SKM-1 (cell line): Measurements from ENCODE around the gene CTNNA2.
"Not testable (repeated sequence)": the region's sequence is repeated elsewhere in the genome, so short reads cannot be mapped to it uniquely, and the experiment has no call there.

Experiments
- DNase-seq: peaks from one replicate; lab custom pipeline; 2025; ENCODE audit not compliant: unreplicated experiment; lab: John Stamatoyannopoulos, UW

The CTNNA2 gene

GRCh38 chr2:80185091-80185490 lies 672.2 kb downstream of the CTNNA2 start:
- DNase-seq = no peak

DNA sequence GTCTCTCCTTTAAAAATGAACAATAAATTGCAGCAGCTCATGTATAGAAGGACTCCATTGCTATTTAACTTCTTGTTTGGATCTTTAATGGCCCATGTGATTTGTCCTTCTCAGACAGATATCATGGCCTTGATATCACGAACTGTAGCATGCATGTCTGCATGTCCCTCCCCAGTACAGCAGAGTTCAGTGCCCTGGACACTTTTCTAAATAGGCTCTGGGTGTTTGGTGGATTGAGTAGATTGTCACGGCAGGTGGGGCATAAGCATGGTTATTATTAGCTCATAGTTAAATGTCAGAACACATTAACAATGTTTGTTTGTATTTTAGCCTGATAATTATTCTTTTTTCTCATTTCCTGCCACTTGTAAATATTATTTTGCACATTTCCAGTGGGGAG lies 673.4 kb downstream of the CTNNA2 start:
- no peak for DNase-seq

DNA sequence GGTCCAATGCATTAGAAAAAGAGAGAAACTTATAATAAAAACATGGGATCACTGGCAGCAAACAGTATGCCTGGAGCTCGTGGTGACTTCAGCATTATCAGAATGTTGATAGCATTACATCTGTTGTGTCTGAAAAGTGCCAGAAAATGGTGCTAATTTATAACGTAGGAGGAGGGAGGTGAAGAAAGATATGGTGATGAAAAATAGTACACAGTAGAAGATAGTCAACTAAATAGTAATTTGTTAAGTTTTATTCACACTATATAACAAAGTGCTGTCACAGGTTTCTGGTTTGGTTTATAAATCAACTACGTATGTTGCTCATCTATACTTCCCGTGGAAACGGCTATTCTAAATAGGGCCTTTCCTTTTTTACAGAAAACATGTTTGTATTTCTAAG lies 674.3 kb downstream of the CTNNA2 start:
- no peak for DNase-seq

DNA sequence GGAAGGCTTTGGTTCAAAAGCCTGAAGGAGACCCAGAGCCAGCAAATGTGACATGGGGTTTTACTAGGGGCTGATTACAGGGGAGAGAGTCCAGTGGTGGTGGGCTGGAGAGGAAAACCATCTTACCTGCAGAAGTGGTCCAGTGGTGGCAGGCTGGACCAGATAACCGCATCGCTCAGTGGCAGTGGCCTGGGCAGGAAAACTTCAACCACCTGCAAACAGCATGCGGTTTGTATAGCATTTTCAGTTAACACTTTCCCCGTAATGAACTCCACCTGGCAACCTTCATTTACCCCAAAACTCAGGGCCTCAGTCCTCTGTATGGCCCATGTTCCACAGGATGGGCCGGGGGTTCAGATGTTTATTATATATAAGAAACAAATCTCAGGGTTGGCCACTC lies 677.3 kb downstream of the CTNNA2 start:
- no peak for DNase-seq

DNA sequence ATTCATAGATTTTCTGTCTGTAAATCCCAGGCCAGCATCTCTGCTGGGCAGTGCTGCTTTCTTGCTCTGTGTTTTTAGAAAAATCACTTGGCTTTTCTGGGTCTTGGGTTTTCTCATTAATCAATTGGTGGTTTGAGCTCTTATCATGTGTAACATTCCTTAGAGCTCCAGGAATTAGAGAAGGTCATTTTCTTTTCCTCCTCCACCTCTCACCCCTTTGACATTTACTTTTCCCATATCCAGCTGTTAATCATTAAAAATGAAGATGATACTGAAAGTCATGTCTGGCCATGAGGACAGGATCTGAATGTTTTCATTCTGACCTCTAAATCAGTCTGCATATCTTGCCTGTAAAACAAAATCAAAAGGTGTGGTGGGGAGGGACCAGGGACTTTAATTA lies 680.7 kb downstream of the CTNNA2 start:
- no peak for DNase-seq

- DNase-seq = no peak
These were observed 682.2 kb downstream of the CTNNA2 start for GRCh38 chr2:80195034-80195433.

DNA sequence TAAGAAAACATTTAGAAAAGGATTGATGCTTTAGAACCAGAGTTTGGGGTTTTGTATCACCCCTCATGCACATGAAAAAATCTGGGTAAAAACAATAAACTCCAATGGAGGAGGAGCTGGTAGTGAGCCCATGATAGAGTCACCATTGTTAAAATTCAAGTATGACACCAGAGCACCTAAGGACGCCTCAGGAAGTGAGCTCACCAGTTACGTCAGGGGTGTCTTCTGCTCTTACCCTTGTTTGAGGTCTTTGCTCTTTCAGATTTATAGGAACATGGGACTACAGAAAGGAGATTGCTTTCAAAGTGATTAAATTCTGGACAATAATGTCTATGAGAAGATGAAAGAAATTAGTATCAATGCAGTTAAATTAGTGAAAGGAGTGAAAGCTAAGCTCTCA lies 685.2 kb downstream of the CTNNA2 start:
- no peak for DNase-seq

GRCh38 chr2:80199504-80199903 lies 686.7 kb downstream of the CTNNA2 start:
- no peak for DNase-seq

DNA sequence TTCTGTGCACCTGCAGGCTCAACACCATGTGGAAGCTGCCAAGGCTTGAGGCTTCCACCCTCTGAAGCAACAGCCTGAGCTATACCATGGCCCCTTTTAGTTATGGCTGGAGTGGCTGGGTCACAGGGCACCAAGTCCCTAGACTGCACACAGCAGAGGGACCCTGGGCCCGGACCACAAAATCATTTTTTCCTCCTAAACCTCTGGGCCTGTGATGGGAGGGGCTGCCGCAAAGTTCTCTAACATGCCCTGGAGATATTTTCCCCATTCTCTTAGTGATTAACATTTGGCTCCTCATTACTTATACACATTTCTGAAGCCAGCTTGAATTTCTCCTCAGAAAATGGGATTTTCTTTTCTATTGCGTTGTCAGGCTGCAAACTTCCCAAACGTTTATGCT lies 691.1 kb downstream of the CTNNA2 start:
- DNase-seq = not testable (repeated sequence)

DNA sequence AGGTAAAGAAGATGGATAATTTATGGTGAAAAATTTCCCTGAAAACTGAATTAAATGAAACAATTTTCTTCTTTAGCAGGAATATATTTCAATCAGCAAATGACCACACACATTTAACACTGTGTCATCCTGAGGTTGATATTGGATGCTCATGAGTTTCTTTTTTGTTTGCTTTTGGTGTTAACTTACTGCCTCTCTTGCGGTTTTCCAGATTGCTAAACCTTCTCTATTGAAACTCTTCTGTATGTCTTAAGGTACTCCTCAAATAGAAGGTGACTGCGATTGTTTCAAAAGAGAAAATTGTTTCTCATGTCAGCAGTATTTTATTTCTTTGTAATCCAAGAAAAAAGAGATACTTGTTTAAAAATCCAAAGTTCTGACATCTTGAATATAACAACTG lies 692.6 kb downstream of the CTNNA2 start:
- DNase-seq = no peak

GRCh38 chr2:80209458-80209857 lies 696.6 kb downstream of the CTNNA2 start:
- no peak for DNase-seq

DNA sequence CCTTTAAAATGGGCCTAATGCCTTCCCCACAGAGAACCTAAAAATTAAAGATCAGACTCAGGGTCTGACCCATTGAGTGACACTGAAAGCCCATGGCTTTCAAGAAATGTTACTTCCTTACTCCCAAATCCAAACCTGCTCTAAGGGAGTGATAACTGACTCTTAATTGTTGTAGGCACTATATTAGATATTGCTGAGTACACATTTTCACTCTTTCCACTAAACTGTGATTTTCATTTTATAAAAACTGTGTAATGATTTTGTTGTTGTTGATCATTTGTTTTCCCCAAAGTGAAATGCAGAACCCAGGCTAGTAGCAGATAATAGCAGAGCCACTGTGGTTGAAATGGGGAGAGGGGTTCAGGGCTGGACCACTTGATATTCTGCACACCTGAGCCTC lies 704.6 kb downstream of the CTNNA2 start:
- no peak for DNase-seq

- no peak for DNase-seq
These were observed 709.8 kb downstream of the CTNNA2 start for GRCh38 chr2:80222644-80223043.

- no peak for DNase-seq
These were observed 718.6 kb downstream of the CTNNA2 start for GRCh38 chr2:80231421-80231820.

GRCh38 chr2:80233333-80233732 lies 720.5 kb downstream of the CTNNA2 start:
- no peak for DNase-seq

DNA sequence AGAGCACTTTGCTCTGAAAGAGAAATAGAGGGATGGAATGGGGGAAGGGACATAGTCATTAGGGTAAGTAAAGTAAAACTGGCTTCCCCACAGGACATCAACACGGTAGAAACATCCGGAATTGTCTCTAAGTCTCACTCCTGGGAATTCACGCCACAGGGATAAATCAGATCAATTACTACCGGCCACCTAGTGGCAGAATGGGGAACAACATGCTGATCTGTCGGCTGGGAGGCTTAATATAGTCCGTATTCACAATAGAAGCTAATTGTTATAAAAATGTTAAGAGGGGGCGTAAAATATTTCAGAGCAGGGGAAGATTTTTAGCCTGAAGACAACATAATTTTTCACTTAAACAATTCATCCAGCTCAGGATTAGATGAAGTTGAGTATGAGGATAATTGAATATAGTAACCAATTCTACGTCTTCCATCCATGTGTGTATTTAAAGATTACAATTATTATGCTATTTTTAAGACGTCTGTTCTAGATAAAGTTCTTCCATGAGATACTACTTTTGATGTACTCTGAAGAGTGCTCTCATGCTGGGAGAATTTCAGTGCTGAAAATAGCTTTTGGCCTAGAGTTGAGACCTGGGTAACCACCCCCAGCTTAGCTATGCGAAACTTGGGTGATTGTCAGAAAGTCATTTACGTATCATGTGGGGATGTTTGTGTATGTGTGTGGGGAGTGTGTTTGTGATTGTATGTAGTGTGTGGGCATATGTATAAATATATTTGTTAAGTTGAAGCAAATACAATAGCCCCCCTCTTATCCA lies 726.0 kb downstream of the CTNNA2 start:
- DNase-seq = no peak

DNA sequence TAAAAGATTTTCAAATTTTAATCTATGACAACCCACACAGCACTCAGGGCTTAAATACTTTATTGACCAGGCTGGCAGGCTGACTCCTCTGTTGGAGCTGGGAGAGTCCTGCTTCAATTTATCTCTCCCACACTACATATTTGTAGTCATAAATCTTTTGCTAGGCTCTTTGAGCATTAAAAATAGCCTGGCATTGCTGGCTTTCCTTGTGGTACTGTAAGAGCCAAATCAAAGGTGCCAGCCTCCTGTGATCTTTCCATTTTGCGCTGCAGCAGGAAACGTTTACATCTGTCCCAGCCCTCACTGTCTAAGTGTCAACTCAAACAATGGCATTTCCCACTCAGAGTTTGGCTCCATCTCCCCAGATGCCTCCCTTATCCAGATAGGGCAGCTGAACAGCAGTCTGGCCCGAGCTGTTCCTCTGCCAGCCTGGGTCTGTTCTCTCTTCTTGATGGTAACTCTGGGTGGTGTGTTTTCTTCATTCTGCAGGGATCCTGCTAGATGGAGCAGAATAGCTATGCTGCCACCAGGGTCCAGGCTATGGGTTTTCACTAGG lies 729.6 kb downstream of the CTNNA2 start:
- DNase-seq = no peak

- no peak for DNase-seq
These were observed 732.2 kb downstream of the CTNNA2 start for GRCh38 chr2:80244905-80245584.

GRCh38 chr2:80246534-80246933 lies 733.7 kb downstream of the CTNNA2 start:
- DNase-seq = no peak

GRCh38 chr2:80247339-80247738 lies 734.5 kb downstream of the CTNNA2 start:
- DNase-seq = no peak

DNA sequence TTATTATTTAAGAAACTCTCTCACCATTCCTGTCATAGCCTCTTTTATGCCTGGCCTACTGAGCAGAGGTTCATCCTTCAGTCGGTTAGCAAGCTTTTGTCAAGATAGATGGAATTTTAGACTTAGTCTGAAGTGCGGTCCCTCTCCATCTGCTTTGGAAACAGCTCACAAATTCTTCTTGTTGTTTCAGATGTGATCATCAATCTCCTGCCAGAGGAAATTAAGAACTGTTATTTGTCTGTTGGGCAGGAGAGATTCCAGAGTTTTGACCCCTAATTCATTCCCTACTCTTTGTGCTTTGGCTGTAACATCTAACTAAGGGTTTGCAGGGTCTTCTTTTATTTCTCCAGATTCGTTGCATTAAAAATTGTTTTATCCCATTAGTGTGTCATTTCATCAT lies 735.3 kb downstream of the CTNNA2 start:
- DNase-seq = no peak

- DNase-seq = no peak
These were observed 739.6 kb downstream of the CTNNA2 start for GRCh38 chr2:80252294-80252986.
